AG09319 (cell line): ENCODE measurements around the gene UMAD1.

ENCODE experiments used
- DNase-seq: peaks from one replicate; pipeline ENCODE4 v3.0.0-alpha.2; 2010; ENCODE audit warnings: low read depth; ENCODE audit errors: extremely low read depth
- CTCF ChIP-seq: IDR thresholded peaks from 2 replicates; pipeline ENCODE4 v1.5.1; 2011; ENCODE audit warnings: low read depth, mild to moderate bottlenecking, inconsistent platforms, low read length, moderate library complexity

UMAD1 gene

GRCh38 chr7:7639421-7639820, 1.1 kb upstream of the UMAD1 start:
- no peak for TF ChIP-seq CTCF
- DNase-seq: no peak

- DNase-seq: no peak
- no peak for TF ChIP-seq CTCF
Observed at GRCh38 chr7:7639847-7640220, 718 bp upstream of the UMAD1 start.

- no peak; the same call in 1 of the 2 replicates for TF ChIP-seq CTCF
- no peak for DNase-seq
Observed at GRCh38 chr7:7641129-7641663, 644 bp downstream of the UMAD1 start.

- no peak for TF ChIP-seq CTCF
- DNase-seq: no peak
Observed at GRCh38 chr7:7642081-7642480, 1.5 kb downstream of the UMAD1 start.

- TF ChIP-seq CTCF: no peak
- DNase-seq: no peak
Observed at GRCh38 chr7:7647495-7648036, 7.0 kb downstream of the UMAD1 start.

GRCh38 chr7:7650682-7651206, 10.2 kb downstream of the UMAD1 start:
- no peak for DNase-seq

More at GRCh38 chr7:7650682-7651206, 10.2 kb downstream of the UMAD1 start:
- TF ChIP-seq CTCF: no peak
